ACC112 (cell line): ENCODE data around the gene HORMAD2.
"Not testable (repeated sequence)": the region's sequence is repeated elsewhere in the genome, so short reads cannot be mapped to it uniquely, and the experiment has no call there.

Experiments
- H2AFZ ChIP-seq: fragments of 200-600 bp; sonication (generic); one replicate; pipeline ENCODE4 v1.6.0; 2017; ENCODE audit warnings: antibody characterized with exemption, low read length; ENCODE audit not compliant: unreplicated experiment
- H3K27ac ChIP-seq: fragments of 200-600 bp; sonication (generic); 2 replicates; pipeline ENCODE4 v1.5.1; 2014; ENCODE audit warnings: low read depth, mild to moderate bottlenecking, antibody characterized with exemption, low read length, moderate library complexity
- H3K27me3 ChIP-seq: fragments of 200-600 bp; sonication (generic); 2 replicates; pipeline ENCODE4 v1.6.1; 2014; ENCODE audit warnings: mild to moderate bottlenecking, antibody characterized with exemption, low read length, moderate library complexity, mixed read lengths; ENCODE audit not compliant: insufficient read depth
- H3K36me3 ChIP-seq: fragments of 200-600 bp; sonication (generic); 2 replicates; pipeline ENCODE4 v1.6.1; 2016; ENCODE audit warnings: mild to moderate bottlenecking, antibody characterized with exemption, low read length, moderate library complexity, mixed read lengths; ENCODE audit not compliant: insufficient read depth
- H3K4me1 ChIP-seq: fragments of 200-600 bp; sonication (generic); one replicate; pipeline ENCODE4 v1.6.1; 2016; ENCODE audit warnings: low read length, mixed read lengths; ENCODE audit not compliant: insufficient read depth, unreplicated experiment, control insufficient read depth
- H3K4me3 ChIP-seq: fragments of 200-600 bp; sonication (generic); 2 replicates; pipeline ENCODE4 v1.5.1; 2014; ENCODE audit warnings: mild to moderate bottlenecking, low read depth, low read length
- H3K79me2 ChIP-seq: fragments of 200-600 bp; sonication (generic); one replicate; pipeline ENCODE4 v1.6.0; 2016; ENCODE audit warnings: low read length; ENCODE audit not compliant: control insufficient read depth, unreplicated experiment, insufficient read depth

Gene HORMAD2

DNA sequence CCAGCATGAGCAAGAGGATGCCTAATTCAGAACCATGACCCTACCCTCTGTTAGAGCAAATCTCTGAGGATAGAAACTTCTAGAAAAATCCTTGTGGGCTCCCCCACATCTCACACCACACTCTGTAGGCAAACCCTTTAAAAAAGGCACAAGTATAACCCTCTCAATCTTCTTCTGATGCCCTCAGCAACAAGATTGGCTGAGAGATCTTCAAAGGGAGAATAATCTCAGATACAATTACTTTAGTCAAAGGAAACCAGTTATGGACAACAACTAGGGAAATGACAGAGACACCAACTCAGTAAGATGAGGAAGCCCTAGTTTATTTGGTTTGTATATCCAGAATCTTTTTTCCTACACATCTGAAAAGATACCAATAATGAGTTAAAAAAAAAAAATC is 117.1 kb downstream of the HORMAD2 start:
- peak overlapping the region; percentile 100 for H3K27ac ChIP-seq

DNA sequence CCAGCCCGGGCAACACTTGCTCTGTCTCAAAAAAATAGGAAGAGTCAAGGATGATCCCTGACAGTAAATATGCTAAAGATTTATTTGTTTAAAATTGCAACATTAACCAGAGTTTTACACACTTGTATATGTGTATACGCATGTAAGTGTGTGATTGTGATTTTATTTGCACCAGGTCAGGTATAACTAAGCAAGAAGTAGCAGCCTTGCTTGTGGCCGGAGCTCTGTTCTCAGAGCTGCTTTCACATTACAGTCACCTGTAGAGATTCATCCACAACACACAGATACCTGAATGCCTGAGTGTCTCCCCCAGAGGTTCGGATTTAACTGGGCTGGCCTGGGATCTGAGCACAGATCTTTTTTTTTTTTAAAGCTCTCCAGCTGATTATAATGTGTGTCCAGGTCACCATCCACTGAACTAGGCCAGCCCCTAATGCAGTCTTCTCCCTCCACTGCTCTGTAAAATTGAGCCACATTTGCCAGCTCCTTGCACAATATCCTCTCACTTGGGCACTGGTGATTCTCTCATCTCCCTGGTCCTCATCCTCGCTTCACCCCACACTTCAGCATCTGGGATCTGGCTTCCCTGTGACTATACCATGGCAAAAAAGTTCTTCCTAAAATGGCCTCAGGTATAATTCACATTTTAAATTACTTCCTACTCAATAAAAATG is 118.0 kb downstream of the HORMAD2 start:
- peaks cover 42% of the 10 kb centered on the region for H3K4me1 ChIP-seq
- no peaks in the 10 kb centered on the region for H3K27me3 ChIP-seq
- H3K79me2 ChIP-seq, result no peaks in the 10 kb centered on the region
- H2AFZ ChIP-seq, result no peak overlapping the region
- peak overlapping the region; percentile 100 for H3K27ac ChIP-seq
- no peak overlapping the region for H3K4me3 ChIP-seq
- H3K36me3 ChIP-seq, result no peaks in the 10 kb centered on the region

More for the DNA sequence above, 117.1 kb downstream of the HORMAD2 start:
- H3K4me3 ChIP-seq, result peak overlapping the region; percentile 12; the same call in 1 of the 2 replicates
- no peak overlapping the region for H2AFZ ChIP-seq
- H3K27me3 ChIP-seq, result no peaks in the 10 kb centered on the region
- no peaks in the 10 kb centered on the region for H3K79me2 ChIP-seq
- H3K4me1 ChIP-seq, result peaks cover 46% of the 10 kb centered on the region
- H3K36me3 ChIP-seq, result no peaks in the 10 kb centered on the region

DNA sequence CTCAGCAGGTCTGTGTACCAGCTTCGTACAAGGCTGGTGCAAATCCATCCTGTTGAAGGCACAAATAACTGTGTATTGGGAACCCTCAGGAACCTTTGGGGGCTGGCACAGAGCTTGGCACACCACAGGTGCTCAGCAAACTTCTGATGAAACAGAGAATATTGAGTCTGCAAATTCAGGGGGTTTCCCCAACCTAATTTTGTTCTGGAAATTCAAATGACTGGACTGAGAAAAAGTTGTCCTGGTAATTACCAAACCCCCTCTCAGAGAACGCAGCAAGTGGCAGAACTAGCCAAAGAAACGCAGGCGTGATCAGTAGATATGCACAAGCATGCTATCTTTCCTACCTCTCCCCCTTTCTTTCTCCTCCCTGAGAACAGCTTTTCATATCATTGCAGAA is 118.7 kb downstream of the HORMAD2 start:
- Histone ChIP-seq H3K27me3 (no peaks in the 10 kb centered on the region), H3K27ac (peak overlapping the region; percentile 100), H3K36me3 (no peaks in the 10 kb centered on the region), H2AFZ (no peak overlapping the region), H3K79me2 (no peaks in the 10 kb centered on the region), H3K4me1 (peaks cover 41% of the 10 kb centered on the region), H3K4me3 (no peak overlapping the region)

DNA sequence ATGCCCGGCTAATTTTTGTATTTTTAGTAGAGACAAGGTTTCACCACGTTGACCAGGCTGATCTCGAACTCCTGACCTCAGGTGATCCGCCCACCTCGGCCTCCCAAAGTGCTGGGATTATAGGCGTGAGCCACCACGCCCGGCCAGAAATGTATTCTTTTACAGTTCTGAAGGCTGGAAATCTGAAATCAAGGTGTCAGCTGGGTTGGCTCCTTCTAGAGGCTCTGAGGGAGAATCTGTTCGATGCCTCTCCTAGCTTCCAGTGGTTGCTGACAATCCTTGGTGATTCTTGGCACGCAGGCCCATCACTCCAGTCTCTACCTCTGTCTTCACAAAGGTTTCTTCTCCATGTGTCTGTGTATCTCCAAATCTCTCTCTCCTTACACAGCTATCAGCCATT is 120.6 kb downstream of the HORMAD2 start:
- not testable (repeated sequence) for H3K27me3 ChIP-seq

DNA sequence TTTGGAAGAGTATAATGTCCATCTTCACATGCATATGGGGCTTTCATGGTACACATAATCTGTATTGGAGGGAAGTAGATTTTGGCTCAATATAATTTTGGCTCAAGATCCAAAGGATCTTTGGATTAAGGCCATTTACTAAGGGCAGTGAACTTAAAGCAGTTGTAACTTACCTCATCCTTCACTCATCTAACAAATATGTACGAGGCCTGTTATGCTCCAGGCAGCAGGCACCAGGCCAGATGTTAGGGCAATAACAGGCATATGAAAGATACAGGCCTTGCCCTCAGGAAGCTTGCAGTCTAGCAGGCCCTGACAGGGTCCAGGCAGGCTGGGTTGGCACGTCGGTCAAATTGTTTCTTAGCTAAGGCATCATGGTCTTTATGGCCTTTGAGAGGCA is 121.7 kb downstream of the HORMAD2 start:
- Histone ChIP-seq H3K4me3 (no peak overlapping the region), H3K79me2 (no peaks in the 10 kb centered on the region), H2AFZ (no peak overlapping the region), H3K27me3 (no peaks in the 10 kb centered on the region), H3K27ac (peak overlapping the region; percentile 81), H3K4me1 (peaks cover 41% of the 10 kb centered on the region), H3K36me3 (no peaks in the 10 kb centered on the region)

More for the DNA sequence above, 120.6 kb downstream of the HORMAD2 start:
- not testable (repeated sequence) for H3K36me3 ChIP-seq, H3K79me2 ChIP-seq, H2AFZ ChIP-seq, H3K4me3 ChIP-seq
- Histone ChIP-seq H3K27ac (peak overlapping the region; percentile 30; the same call in 1 of the 2 replicates), H3K4me1 (peaks cover 38% of the 10 kb centered on the region)

DNA sequence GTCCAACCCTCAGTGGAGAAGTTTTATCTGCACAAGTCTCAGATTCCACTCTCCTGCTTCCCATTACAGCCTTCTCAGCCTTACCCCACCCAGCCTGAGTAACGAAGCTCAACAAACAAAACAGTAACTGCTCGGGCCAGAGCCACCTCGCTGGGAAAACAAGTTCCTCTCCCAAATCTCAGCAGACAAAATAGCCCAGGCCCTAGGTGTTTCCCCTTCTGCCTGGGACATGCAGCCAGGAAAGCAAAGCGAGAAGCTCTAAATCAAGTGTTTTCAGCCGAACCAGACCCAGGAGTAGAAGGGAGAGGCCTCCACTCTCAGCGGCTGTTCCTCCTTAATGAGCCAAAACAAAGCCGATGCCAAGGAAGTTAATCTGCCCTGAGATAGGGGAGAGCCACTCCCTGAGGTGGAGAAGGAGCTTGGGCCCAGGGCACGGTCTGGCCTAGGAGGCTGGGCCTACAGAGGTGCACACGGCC is 122.3 kb downstream of the HORMAD2 start:
- H3K36me3 ChIP-seq, result no peaks in the 10 kb centered on the region
- no peak overlapping the region for H3K4me3 ChIP-seq
- no peaks in the 10 kb centered on the region for H3K79me2 ChIP-seq
- peaks cover 41% of the 10 kb centered on the region for H3K4me1 ChIP-seq
- H2AFZ ChIP-seq, result no peak overlapping the region
- H3K27ac ChIP-seq, result peak overlapping the region; percentile 81
- H3K27me3 ChIP-seq, result no peaks in the 10 kb centered on the region

DNA sequence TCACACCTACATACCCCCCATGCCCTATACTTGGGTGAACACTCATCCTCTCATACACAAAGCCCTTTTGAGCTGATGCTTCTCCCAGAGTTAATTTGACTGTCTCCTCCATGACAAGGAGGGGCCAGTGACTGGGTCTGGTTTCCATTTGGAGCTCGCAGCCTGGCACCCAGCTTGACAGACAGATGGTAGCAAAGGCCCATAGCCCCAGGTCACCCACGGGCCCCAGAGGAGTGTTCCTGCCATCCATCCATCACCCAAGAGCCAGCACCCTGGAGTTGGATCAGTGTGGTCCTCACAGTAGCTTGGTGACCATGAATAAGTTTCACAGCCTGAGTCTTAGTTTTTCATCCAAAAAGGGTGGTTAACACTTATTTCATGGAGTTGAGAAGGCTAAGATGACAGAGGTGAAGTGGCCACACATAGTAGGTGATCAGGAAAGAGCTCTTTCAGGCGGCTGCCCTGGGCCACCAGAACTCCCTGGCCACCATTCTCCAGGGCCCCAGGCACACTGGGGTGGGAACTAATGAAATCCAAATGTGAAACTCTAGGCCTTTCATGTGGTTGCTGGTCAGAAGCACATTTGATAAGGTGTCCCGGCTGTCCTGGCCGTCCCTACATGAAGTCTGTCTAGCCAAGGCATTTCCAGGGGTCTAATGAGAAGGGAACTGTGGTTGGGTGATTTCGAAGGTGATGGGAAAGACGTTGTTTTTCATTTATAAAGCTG is 123.9 kb downstream of the HORMAD2 start:
- Histone ChIP-seq H3K4me1 (peaks cover 46% of the 10 kb centered on the region), H3K4me3 (no peak overlapping the region), H3K27me3 (no peaks in the 10 kb centered on the region), H3K27ac (peak overlapping the region; percentile 99), H2AFZ (no peak overlapping the region), H3K79me2 (no peaks in the 10 kb centered on the region), H3K36me3 (no peaks in the 10 kb centered on the region)

DNA sequence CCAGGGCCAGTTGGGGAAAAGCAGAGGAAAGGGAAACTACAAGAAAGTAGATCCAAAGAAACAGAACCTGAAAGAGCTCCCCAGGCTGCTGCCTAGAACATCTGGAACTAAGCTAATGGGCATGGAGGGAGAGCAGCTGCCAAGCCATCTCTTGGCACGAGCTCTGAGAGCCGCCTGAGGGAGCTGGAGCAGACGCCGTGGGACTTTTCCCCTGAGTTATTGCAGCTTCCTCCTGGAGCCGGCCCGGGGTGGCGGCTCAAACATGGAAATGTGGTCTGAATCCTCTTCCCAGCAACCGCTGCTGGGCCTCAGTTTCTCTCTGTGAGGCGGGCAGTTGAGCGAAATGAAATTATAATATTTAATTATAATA is 124.5 kb downstream of the HORMAD2 start:
- no peaks in the 10 kb centered on the region for H3K79me2 ChIP-seq
- H3K27ac ChIP-seq, result peak overlapping the region; percentile 99
- H3K4me1 ChIP-seq, result peaks cover 51% of the 10 kb centered on the region

DNA sequence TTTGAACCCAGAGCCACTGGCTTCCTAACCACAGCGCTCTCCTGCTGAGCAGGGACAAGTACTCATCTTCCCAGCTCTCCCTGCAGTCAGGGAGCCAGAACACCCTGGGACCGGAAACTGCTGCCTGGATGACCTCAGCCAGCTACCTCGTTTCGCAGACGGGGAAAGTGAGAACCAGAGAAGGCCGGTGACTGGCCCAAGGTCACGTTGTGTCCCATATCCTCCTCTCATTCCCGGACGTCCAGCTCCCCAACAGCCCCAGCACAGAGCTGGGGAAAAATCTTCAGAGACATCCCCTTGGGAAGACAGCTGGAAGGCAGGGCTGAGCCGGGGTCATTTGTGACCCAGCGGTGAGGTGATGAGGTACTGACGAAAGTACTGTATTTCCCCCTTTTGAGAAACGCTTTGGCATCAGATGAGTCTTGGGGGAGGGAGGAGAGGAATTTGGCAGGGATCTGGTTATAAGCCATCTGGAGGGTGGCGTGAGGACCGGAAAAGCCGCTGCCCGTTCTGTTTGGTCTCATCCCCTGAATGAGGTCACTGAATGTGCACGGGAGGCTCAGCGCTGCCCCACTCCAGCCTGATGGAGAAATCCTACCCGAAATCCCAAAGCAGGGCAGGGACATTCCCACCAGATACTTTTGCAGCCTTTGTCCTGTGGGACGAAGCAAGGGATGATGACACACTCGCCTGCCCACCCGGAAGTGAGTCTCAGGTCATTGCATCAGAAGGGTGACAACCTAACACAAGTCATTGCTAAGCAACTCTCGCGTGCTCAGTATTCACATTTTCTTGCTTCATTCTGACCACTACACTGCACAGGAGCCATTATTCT is 125.2 kb downstream of the HORMAD2 start:
- Histone ChIP-seq H2AFZ (no peak overlapping the region), H3K4me1 (peaks cover 58% of the 10 kb centered on the region), H3K79me2 (no peaks in the 10 kb centered on the region), H3K36me3 (no peaks in the 10 kb centered on the region), H3K27ac (peak overlapping the region; percentile 99), H3K4me3 (peak overlapping the region; percentile 27), H3K27me3 (no peaks in the 10 kb centered on the region)

More for the DNA sequence above, 124.5 kb downstream of the HORMAD2 start:
- Histone ChIP-seq H3K27me3 (no peaks in the 10 kb centered on the region), H2AFZ (no peak overlapping the region), H3K4me3 (no peak overlapping the region), H3K36me3 (no peaks in the 10 kb centered on the region)

DNA sequence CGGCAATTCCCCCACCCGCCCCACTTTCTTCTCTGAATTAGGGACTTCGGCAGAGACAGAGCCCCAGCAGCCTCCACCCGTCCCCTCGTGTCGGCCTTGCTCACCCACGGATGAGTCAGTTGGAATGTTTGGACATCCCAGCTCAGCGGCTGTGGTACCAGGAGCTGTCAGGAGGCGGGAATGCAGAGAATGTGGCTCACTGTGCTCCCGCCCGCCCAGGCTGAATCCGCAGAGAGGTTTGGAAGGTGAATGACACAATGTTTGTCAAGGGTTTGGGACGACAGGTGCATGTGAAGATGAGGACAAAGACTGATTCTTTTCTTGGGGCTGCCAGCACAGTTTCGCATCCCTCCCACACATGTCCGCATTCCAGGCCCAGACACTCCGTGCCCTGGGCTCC is 126.7 kb downstream of the HORMAD2 start:
- no peak overlapping the region for H3K4me3 ChIP-seq
- peak overlapping the region; percentile 99 for H3K27ac ChIP-seq
- no peaks in the 10 kb centered on the region for H3K36me3 ChIP-seq
- no peak overlapping the region for H2AFZ ChIP-seq
- no peaks in the 10 kb centered on the region for H3K79me2 ChIP-seq
- H3K27me3 ChIP-seq, result no peaks in the 10 kb centered on the region
- H3K4me1 ChIP-seq, result peaks cover 68% of the 10 kb centered on the region
